Measurements from ENCODE around the gene KCTD17.

The KCTD17 gene

DNA sequence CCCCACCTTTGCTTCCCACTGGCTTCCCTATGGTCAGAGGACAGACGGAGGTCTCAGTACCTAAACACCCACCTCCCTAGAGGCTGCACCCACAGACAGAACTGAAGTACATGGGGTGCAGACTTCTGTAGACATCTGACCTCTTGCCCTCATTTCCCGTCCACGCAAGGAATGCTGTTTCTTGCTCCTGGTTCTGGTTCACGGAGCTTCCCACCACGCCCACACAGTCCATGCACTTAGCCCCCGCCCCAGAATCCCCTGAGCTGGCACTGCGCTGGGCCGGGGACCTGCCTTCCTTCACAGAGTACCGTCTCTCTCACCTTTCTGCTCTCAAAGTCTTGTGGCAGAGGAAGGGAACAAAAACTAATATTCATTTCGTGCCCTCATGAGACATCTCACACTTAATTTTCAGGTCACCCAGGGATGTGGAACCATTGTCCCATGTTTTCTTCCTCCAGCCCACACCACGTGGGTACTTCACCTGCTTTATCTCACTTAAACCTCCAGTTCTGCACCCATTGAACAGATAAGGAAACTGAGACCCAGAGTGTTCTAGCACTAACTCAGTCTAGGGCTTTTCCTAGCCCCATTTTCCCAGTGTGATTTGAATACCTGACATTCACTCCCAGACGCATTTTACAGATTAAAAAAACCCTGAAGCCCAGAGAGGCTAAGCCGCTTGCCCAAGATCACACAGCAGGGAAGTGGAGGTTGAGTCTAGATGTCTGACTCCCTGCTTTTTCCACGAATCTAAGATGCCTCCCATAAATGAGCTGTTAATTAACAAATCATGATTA, 52.3 kb downstream of the KCTD17 start:
- H3K4me3 ChIP-seq (ENCODE audit: low read depth, low read length, poor library complexity, severe bottlenecking): no peak overlapping the region
- H3F3A ChIP-seq (ENCODE audit: insufficient read depth, low read length): no peaks in the 10 kb centered on the region
- no peaks in the 10 kb centered on the region for H3K4me1 ChIP-seq (ENCODE audit: insufficient read depth, low read length, severe bottlenecking)
- H2AFZ ChIP-seq (ENCODE audit: low read length): no peak overlapping the region
- H3K27ac ChIP-seq (ENCODE audit: low read depth, low read length, poor library complexity, severe bottlenecking): no peak overlapping the region
- TF ChIP-seq, protein P1, sequence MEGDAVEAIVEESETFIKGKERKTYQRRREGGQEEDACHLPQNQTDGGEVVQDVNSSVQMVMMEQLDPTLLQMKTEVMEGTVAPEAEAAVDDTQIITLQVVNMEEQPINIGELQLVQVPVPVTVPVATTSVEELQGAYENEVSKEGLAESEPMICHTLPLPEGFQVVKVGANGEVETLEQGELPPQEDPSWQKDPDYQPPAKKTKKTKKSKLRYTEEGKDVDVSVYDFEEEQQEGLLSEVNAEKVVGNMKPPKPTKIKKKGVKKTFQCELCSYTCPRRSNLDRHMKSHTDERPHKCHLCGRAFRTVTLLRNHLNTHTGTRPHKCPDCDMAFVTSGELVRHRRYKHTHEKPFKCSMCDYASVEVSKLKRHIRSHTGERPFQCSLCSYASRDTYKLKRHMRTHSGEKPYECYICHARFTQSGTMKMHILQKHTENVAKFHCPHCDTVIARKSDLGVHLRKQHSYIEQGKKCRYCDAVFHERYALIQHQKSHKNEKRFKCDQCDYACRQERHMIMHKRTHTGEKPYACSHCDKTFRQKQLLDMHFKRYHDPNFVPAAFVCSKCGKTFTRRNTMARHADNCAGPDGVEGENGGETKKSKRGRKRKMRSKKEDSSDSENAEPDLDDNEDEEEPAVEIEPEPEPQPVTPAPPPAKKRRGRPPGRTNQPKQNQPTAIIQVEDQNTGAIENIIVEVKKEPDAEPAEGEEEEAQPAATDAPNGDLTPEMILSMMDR (IDR thresholded peaks at IDR 0.05; ENCODE audit: low read length): no peak
- TF ChIP-seq EZH2 (IDR thresholded peaks at IDR 0.05; ENCODE audit: borderline replicate concordance, low read length): no peak
- no peak overlapping the region for H3K4me2 ChIP-seq (ENCODE audit: low read length)
- H3K9ac ChIP-seq (ENCODE audit: low read length): no peak overlapping the region
- no peaks in the 10 kb centered on the region for H3K79me2 ChIP-seq (ENCODE audit: insufficient read depth, low read length)
- H3K9me2 ChIP-seq (ENCODE audit: low read depth, low read length): no peaks in the 10 kb centered on the region
- H3K9me3 ChIP-seq (ENCODE audit: low read length): no peaks in the 10 kb centered on the region
- H3K27me3 ChIP-seq (ENCODE audit: insufficient read depth, low read length): no peaks in the 10 kb centered on the region
- no peaks in the 10 kb centered on the region for H3K36me3 ChIP-seq (ENCODE audit: insufficient read depth, low read length)
- H4K20me1 ChIP-seq (ENCODE audit: insufficient read depth, low read length): no peaks in the 10 kb centered on the region

- H3K4me3 ChIP-seq (ENCODE audit: low read depth, low read length, poor library complexity, severe bottlenecking): no peak overlapping the region
- H3K36me3 ChIP-seq (ENCODE audit: insufficient read depth, low read length): no peaks in the 10 kb centered on the region
- no peaks in the 10 kb centered on the region for H3K9me3 ChIP-seq (ENCODE audit: low read length)
- H3K27ac ChIP-seq (ENCODE audit: low read depth, low read length, poor library complexity, severe bottlenecking): no peak overlapping the region
- no peak overlapping the region for H3K9ac ChIP-seq (ENCODE audit: low read length)
- H3F3A ChIP-seq (ENCODE audit: insufficient read depth, low read length): no peaks in the 10 kb centered on the region
- H3K79me2 ChIP-seq (ENCODE audit: insufficient read depth, low read length): no peaks in the 10 kb centered on the region
- no peak overlapping the region for H3K4me2 ChIP-seq (ENCODE audit: low read length)
- H3K9me2 ChIP-seq (ENCODE audit: low read depth, low read length): no peaks in the 10 kb centered on the region
- H3K4me1 ChIP-seq (ENCODE audit: insufficient read depth, low read length, severe bottlenecking): no peaks in the 10 kb centered on the region
- no peak overlapping the region for H2AFZ ChIP-seq (ENCODE audit: low read length)
- H4K20me1 ChIP-seq (ENCODE audit: insufficient read depth, low read length): no peaks in the 10 kb centered on the region
- no peaks in the 10 kb centered on the region for H3K27me3 ChIP-seq (ENCODE audit: insufficient read depth, low read length)
- no peak for TF ChIP-seq EZH2 (IDR thresholded peaks at IDR 0.05; ENCODE audit: borderline replicate concordance, low read length)
- TF ChIP-seq, protein P1 (IDR thresholded peaks at IDR 0.05; ENCODE audit: low read length): no peak
Measured at GRCh38 chr22:37105154-37105553, 53.6 kb downstream of the KCTD17 start.

DNA sequence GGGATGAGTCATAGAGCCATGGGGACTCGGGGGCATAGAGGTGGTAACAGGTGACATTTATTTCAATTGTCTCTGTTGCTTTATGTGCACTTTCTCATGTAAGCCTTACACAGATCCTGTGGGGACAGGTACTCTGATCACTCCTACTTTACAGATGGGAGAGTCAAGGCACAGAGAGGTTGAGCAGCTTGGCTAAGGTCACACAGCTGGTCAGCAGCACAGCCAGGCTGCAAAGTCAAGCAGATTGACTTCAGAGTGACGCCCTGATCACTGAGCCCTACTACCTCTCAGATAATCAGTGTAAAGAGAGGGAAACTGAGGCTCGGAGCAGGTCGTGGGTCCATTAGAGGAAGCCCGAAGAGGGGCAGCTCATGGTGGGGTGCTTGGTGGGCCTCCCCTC, 54.4 kb downstream of the KCTD17 start:
- Histone ChIP-seq H3K4me1 (ENCODE audit: insufficient read depth, low read length, severe bottlenecking) (no peaks in the 10 kb centered on the region), H2AFZ (ENCODE audit: low read length) (no peak overlapping the region), H3K27ac (ENCODE audit: low read depth, low read length, poor library complexity, severe bottlenecking) (no peak overlapping the region), H3K4me3 (ENCODE audit: low read depth, low read length, poor library complexity, severe bottlenecking) (no peak overlapping the region), H3K9me3 (ENCODE audit: low read length) (no peaks in the 10 kb centered on the region), H3K27me3 (ENCODE audit: insufficient read depth, low read length) (no peaks in the 10 kb centered on the region), H3K4me2 (ENCODE audit: low read length) (no peak overlapping the region), H3K9ac (ENCODE audit: low read length) (no peak overlapping the region), H3K36me3 (ENCODE audit: insufficient read depth, low read length) (no peaks in the 10 kb centered on the region), H4K20me1 (ENCODE audit: insufficient read depth, low read length) (no peaks in the 10 kb centered on the region), H3K79me2 (ENCODE audit: insufficient read depth, low read length) (no peaks in the 10 kb centered on the region), H3K9me2 (ENCODE audit: low read depth, low read length) (no peaks in the 10 kb centered on the region), H3F3A (ENCODE audit: insufficient read depth, low read length) (no peaks in the 10 kb centered on the region)
- TF ChIP-seq, protein P1 (IDR thresholded peaks at IDR 0.05; ENCODE audit: low read length): no peak
- TF ChIP-seq EZH2 (IDR thresholded peaks at IDR 0.05; ENCODE audit: borderline replicate concordance, low read length): no peak
